Activated CD4-positive, alpha-beta T cell treated with anti-CD3 and anti-CD28 coated beads, Interleukin-2, amount 10 ng/mL, durations not matched to agents 24 days and 14 days (primary cell): Measurements from ENCODE around the gene CYP1A2. TPM values are rescaled to one million over a fixed set of nuclear protein-coding genes. Genes with fewer than 3 reads are reported as not detected.

ENCODE experiments used
- DNase-seq: peaks from one replicate; pipeline ENCODE4 v3.0.0; 2022
- H3K27ac Mint-ChIP-seq: one replicate; pipeline ENCODE4 v1.8.0; 2022; ENCODE audit warnings: mild to moderate bottlenecking, mixed read lengths
- H3K27me3 Mint-ChIP-seq: one replicate; pipeline ENCODE4 v1.8.0; 2022; ENCODE audit warnings: mixed read lengths
- H3K36me3 Mint-ChIP-seq: one replicate; pipeline ENCODE4 v1.8.0; 2022; ENCODE audit warnings: low read depth, mild to moderate bottlenecking, mixed read lengths
- H3K4me1 Mint-ChIP-seq: one replicate; pipeline ENCODE4 v1.8.0; 2021; ENCODE audit warnings: mixed read lengths
- H3K4me3 Mint-ChIP-seq: one replicate; pipeline ENCODE4 v1.8.0; 2022; ENCODE audit warnings: mild to moderate bottlenecking, moderate library complexity, mixed read lengths
- H3K9me3 Mint-ChIP-seq: one replicate; pipeline ENCODE4 v1.8.0; 2021; ENCODE audit warnings: mixed read lengths
- intact Hi-C: fragments of 100-400 bp; cut with micrococcal nuclease; formaldehyde crosslinking; loops from one replicate; pipeline ENCODE4 v1.15.1; 2023
- total RNA-seq: library from RNA; stranded (reverse); gene quantifications from 2 replicates; pipeline ENCODE4 v1.2.3, GENCODE V29; 2022

The CYP1A2 gene
- total RNA-seq, 1 donor from 2014 or later: not detected

DNA sequence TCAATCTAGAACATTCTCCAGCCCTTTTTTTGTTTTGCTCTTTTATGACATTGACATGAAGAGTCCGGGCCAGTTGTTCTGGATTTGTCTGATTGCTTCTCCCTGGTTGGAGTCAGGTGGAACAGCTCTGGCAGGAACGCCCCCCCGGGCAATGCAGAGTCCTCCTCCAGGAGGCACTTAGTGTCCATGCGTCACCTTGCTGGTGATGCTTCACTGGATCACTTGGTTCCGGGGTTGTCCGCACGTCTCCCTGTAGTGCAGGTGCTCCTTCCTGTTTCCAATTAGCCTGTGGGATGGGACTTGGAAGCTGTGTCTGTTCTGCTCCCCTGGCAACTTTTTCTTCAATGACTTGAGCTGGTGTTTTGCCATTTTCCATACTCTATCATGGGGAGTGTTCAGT is 43.0 kb downstream of the CYP1A2 start:
- intact Hi-C loops: no loop called here
- Mint-ChIP-seq H3K36me3 (peaks cover 47% of the 10 kb centered on the region), H3K4me3 (peak overlapping the region; percentile 96)

DNA sequence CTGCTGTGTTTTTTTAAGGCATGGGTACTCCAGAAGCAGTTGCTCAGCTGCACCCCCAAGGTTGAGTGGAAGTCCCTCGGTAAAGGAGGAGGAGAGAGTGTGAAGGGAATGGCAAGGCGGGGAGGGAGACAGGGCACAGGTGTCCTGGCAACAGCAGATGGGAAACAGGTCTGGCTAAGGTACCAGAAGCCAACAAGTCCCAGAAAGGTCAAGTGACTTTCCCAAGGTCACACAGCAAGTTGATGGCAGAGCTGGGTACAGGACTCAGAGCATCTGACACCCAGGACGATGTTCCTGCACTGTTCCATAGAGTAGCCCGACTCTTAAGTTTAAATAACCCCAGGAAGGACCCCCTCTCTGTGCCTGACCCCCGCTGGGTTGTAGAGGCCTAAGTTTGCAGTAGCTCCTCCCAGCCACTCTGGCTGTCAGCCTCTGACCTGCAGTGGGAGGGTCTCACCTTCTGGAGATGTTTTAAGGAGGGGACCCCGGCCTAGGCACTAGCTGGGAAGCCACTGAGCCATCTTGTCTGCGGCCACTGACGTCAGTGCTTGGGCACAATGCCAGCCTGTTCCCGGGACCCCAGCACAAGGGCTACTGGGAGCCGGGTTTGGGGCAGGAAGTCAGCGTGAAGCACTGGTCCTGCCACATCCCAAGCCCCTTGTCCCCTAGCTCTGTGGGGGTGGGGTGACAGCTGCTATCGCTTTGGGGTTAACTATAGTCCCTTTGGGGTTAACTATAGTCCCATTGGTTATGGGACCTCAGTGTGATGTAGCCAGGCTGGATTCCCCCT is 43.8 kb downstream of the CYP1A2 start:
- intact Hi-C loops: no loop called here
- Mint-ChIP-seq H3K9me3 (no peaks in the 10 kb centered on the region), H3K27ac (peak overlapping the region; percentile 83), H3K4me1 (peaks cover 73% of the 10 kb centered on the region), H3K27me3 (no peaks in the 10 kb centered on the region), H3K36me3 (peaks cover 47% of the 10 kb centered on the region), H3K4me3 (peak overlapping the region; percentile 96)
- DNase-seq: no peak

More for the DNA sequence above, 43.0 kb downstream of the CYP1A2 start:
- H3K9me3 Mint-ChIP-seq: no peaks in the 10 kb centered on the region
- H3K27me3 Mint-ChIP-seq: no peaks in the 10 kb centered on the region
- peaks cover 80% of the 10 kb centered on the region for H3K4me1 Mint-ChIP-seq
- H3K27ac Mint-ChIP-seq: peak overlapping the region; percentile 83
- DNase-seq: no peak

DNA sequence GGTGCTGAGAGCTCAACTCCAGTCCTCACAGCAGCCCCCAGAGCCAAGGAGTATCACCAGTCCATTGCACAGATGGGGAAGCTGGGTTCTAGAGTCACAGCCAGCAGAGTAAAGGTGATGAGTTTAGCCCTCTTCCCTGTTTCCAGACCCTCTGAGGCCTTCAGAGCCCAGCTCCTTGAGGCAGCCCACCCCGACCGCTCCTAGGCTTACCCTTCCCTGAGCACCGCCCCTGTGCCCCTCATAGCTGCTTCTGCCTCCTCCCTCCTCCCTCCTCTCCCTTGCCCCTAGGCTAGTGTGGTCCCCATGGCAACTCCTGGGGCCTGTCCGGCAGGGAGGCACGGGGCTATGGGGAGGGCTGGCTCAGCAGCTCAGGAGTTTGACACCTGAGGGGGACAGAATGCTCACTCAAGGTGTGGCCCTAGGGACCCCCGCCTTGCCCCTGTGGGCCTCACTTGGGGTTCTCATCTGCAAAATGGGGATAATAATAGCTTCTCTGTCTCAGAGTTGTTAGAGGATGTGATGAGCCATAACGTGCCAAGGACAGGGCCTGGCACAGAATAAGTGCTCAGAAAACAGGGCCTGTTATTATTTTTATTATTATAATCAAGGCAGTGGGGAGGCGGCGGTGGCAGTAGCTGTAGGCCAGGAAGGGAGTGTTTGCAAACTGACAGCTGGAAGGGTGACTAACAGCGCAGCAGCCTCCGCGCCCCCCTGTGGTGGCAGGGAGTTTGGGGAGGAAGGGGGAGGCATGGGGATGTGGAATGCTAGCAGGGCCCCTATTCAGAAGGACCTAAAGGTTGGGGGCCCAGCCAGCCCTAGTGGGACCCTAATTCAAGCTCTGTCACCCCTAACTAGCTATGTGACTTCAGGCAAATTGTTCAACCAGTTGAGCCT is 44.7 kb downstream of the CYP1A2 start:
- peak; percentile 89 for DNase-seq
- H3K9me3 Mint-ChIP-seq: no peaks in the 10 kb centered on the region
- H3K4me3 Mint-ChIP-seq: peak overlapping the region; percentile 58
- peaks cover 70% of the 10 kb centered on the region for H3K4me1 Mint-ChIP-seq
- H3K27me3 Mint-ChIP-seq: no peaks in the 10 kb centered on the region
- peak overlapping the region; percentile 60 for H3K27ac Mint-ChIP-seq
- intact Hi-C loops: no loop called here
- H3K36me3 Mint-ChIP-seq: peaks cover 43% of the 10 kb centered on the region

GRCh38 chr15:74794248-74794969 is 45.8 kb downstream of the CYP1A2 start:
- Mint-ChIP-seq H3K27ac (peak overlapping the region; percentile 76), H3K27me3 (no peaks in the 10 kb centered on the region), H3K4me1 (peaks cover 68% of the 10 kb centered on the region), H3K36me3 (peaks cover 41% of the 10 kb centered on the region), H3K4me3 (peak overlapping the region; percentile 57), H3K9me3 (no peaks in the 10 kb centered on the region)
- DNase-seq: no peak
- intact Hi-C loops: no loop called here

GRCh38 chr15:74794970-74795349 is 46.3 kb downstream of the CYP1A2 start:
- no peaks in the 10 kb centered on the region for H3K27me3 Mint-ChIP-seq

DNA sequence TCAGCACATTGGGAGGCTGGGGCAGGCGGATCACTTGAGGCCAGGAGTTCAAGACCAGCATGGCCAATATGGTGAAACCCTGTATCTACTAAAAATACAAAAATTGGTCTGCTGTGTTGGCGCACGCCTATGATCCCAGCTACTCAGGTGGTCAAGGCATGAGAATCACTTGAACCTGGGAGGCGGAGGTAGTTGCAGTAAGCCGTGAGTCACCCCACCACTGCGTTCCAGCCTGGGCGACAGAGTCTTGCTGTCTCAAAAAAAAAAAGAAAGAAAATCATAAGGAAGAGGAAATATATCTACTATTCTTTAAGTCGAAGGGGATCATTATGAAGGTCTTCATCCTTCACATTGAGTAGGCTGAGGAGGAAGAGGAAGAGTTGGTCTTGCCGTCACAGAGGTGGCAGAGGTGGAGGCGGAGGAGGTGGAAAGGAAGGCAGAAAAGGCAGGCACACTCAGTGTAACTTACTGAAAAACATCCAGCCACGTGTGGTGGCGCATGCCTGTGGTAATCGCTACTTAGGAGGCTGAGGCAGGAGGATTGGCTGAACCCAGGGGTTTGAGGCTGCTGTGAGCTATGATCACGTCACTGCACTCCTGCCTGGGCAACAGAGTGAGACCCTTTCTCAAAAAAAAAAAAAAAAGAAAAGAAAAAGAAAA is 47.5 kb downstream of the CYP1A2 start:
- Mint-ChIP-seq H3K27me3 (no peaks in the 10 kb centered on the region), H3K4me1 (peaks cover 63% of the 10 kb centered on the region), H3K36me3 (peaks cover 41% of the 10 kb centered on the region), H3K27ac (peak overlapping the region; percentile 93), H3K4me3 (peak overlapping the region; percentile 63), H3K9me3 (no peaks in the 10 kb centered on the region)
- intact Hi-C loops: loop anchor here (1.0 kb wide), 1 partner anchor 8 kb away; no protein-coding TSS in a partner anchor
- DNase-seq: peak; percentile 78

More at GRCh38 chr15:74794970-74795349, 46.3 kb downstream of the CYP1A2 start:
- Mint-ChIP-seq H3K4me3 (peak overlapping the region; percentile 57), H3K36me3 (peaks cover 39% of the 10 kb centered on the region), H3K27ac (peak overlapping the region; percentile 76), H3K4me1 (peaks cover 68% of the 10 kb centered on the region), H3K9me3 (no peaks in the 10 kb centered on the region)
- DNase-seq: no peak
- intact Hi-C loops: no loop called here

- no peak for DNase-seq
- peaks cover 47% of the 10 kb centered on the region for H3K36me3 Mint-ChIP-seq
- peak overlapping the region; percentile 89 for H3K27ac Mint-ChIP-seq
- H3K4me3 Mint-ChIP-seq: no peak overlapping the region
- no peaks in the 10 kb centered on the region for H3K9me3 Mint-ChIP-seq
- intact Hi-C loops: no loop called here
- H3K4me1 Mint-ChIP-seq: peaks cover 44% of the 10 kb centered on the region
- H3K27me3 Mint-ChIP-seq: no peaks in the 10 kb centered on the region
These were observed 50.0 kb downstream of the CYP1A2 start for GRCh38 chr15:74798388-74799254.

- H3K9me3 Mint-ChIP-seq: no peaks in the 10 kb centered on the region
- no peaks in the 10 kb centered on the region for H3K27me3 Mint-ChIP-seq
- peak overlapping the region; percentile 21 for H3K4me3 Mint-ChIP-seq
- peak overlapping the region; percentile 89 for H3K27ac Mint-ChIP-seq
- peaks cover 43% of the 10 kb centered on the region for H3K4me1 Mint-ChIP-seq
- peak; percentile 73 for DNase-seq
- intact Hi-C loops: no loop called here
- peaks cover 55% of the 10 kb centered on the region for H3K36me3 Mint-ChIP-seq
These were observed 50.7 kb downstream of the CYP1A2 start for GRCh38 chr15:74799255-74799855.

DNA sequence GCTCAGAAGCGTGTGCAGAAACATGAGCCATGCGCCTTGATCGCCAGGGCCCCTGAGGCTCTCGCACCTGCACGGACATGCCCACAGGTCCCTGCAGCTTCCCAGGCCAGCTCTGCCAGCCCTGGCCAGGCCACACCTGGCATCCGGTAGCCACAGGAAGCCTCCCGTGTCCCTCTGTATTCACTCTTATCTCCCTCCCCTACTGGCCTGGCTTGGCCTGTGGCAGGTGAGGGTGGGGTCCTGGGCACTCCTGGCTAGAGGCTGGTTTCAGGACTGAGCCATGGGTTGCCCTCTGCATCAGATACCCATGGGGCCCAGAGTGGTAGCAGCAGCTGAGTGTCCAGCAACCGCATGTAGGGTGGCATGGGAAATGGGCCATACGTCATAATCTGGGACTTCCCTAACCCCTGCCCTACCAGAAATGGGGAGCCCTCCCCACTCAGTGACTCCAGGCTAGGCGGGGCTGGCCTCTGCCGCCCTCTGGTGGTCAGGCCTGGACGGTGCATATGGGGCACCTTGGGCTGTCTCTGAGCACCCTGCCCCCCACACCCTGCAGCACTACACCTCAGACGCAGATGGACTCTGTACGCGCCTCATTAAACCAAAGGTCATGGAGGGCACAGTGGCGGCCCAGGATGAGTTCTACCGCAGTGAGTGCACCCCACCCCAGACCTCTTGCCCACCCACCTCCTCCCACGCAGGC is 51.4 kb downstream of the CYP1A2 start:
- intact Hi-C loops: loop anchor here (1.0 kb wide), 3 partner anchors 12 to 29 kb away; no protein-coding TSS in a partner anchor
- no peaks in the 10 kb centered on the region for H3K27me3 Mint-ChIP-seq
- peak overlapping the region; percentile 89 for H3K27ac Mint-ChIP-seq
- peak; percentile 96 for DNase-seq
- H3K4me3 Mint-ChIP-seq: peak overlapping the region; percentile 58
- peaks cover 59% of the 10 kb centered on the region for H3K36me3 Mint-ChIP-seq
- H3K9me3 Mint-ChIP-seq: no peaks in the 10 kb centered on the region
- H3K4me1 Mint-ChIP-seq: peaks cover 37% of the 10 kb centered on the region

- Mint-ChIP-seq H3K36me3 (peaks cover 57% of the 10 kb centered on the region), H3K9me3 (no peaks in the 10 kb centered on the region), H3K27ac (no peak overlapping the region), H3K27me3 (no peaks in the 10 kb centered on the region), H3K4me3 (no peak overlapping the region), H3K4me1 (peaks cover 31% of the 10 kb centered on the region)
- no peak for DNase-seq
- intact Hi-C loops: loop anchor here (1.0 kb wide), 3 partner anchors 12 to 29 kb away; no protein-coding TSS in a partner anchor
These were observed 52.0 kb downstream of the CYP1A2 start for GRCh38 chr15:74800559-74801094.

DNA sequence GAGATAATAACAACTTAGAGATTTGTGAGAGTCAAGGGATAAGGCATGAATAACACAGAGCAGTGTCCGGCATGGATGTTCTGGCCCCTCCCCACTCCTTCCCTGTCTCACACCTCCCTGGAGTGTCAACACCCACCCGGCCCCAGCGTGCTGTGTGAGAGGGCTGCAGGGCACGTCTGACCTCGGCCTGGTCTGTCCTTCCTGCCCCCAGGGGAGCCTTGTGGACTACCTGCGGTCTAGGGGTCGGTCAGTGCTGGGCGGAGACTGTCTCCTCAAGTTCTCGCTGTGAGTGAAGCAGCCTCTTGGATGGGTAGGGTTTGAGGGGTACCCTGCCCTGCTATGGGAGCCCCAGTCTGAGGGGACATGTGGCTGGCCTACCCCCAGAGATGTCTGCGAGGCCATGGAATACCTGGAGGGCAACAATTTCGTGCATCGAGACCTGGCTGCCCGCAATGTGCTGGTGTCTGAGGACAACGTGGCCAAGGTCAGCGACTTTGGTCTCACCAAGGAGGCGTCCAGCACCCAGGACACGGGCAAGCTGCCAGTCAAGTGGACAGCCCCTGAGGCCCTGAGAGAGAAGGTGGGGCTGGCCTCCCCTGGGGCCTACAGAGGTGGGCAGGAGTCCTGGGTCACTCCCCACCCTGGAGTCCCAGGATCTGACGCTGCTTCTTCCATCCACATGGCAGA is 52.8 kb downstream of the CYP1A2 start:
- Mint-ChIP-seq H3K4me1 (peaks cover 27% of the 10 kb centered on the region), H3K9me3 (no peaks in the 10 kb centered on the region), H3K27me3 (no peaks in the 10 kb centered on the region), H3K36me3 (peaks cover 54% of the 10 kb centered on the region), H3K27ac (no peak overlapping the region), H3K4me3 (no peak overlapping the region)
- DNase-seq: no peak
- intact Hi-C loops: no loop called here
